Nephron (organoid): ENCODE data around the gene CASKIN1.

Experiments used
- H3K27ac Mint-ChIP-seq, 3 experiments: 2 replicates each; pipeline ENCODE4 v1.8.0; 2020; ENCODE audit warnings: mixed read lengths in 3 of 3, mild to moderate bottlenecking in 2 of 3, moderate library complexity in 1 of 3
- H3K27me3 Mint-ChIP-seq: 2 replicates; pipeline ENCODE4 v1.8.0; 2021; ENCODE audit warnings: low read depth, mild to moderate bottlenecking, moderate library complexity, mixed read lengths
- H3K36me3 Mint-ChIP-seq: 2 replicates; pipeline ENCODE4 v1.8.0; 2020; ENCODE audit warnings: low read depth, mixed read lengths
- H3K4me1 Mint-ChIP-seq: 2 replicates; pipeline ENCODE4 v1.8.0; 2020; ENCODE audit warnings: mixed read lengths
- H3K4me3 Mint-ChIP-seq, 3 experiments: 2 replicates each; pipeline ENCODE4 v1.8.0; 2020; ENCODE audit warnings: mild to moderate bottlenecking in 3 of 3, mixed read lengths in 3 of 3, moderate library complexity in 2 of 3
- H3K9me3 Mint-ChIP-seq: 2 replicates; pipeline ENCODE4 v1.8.0; 2020; ENCODE audit warnings: mixed read lengths
- TF ChIP-seq, protein P1 (sequence below), 3 experiments: fragments of 200-600 bp; sonication (generic); IDR thresholded peaks; one replicate each; pipeline ENCODE4 v1.5.0; 2021; ENCODE audit warnings: antibody characterized with exemption in 3 of 3; ENCODE audit not compliant: unreplicated experiment in 3 of 3

CASKIN1 gene

DNA sequence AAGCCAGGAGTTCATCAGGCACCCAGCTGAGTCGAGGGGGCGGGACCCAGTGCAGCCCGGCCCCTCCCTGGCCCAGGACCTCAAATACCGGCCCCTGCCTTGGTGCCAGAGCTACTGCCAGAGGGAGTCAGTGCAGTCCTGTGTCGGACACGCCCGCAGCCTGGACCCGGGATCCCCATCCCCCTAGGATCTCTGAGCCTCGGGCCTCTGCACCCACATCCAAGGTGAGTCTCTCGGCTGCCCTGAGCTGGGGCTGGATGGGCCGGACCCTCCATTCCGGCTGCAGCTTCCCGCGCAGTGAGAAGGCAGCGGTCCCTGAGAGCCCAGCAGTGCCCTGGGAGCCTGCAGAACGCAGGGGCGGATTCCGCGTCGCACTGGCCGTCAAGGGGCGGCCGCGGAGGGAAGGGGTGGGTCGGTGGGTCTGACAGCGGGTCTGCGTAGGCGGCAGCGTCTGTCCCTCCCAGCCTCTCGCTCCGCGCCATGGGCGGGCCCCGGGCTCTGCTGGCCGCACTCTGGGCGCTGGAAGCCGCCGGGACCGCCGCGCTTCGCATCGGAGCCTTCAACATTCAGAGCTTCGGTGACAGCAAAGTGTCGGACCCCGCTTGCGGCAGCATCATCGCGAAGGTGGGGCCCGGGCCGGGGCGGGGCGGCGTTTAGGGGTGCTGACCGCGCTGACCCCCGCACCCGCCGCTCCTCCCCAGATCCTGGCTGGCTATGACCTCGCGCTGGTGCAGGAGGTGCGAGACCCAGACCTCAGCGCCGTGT lies 40.1 kb upstream of the CASKIN1 start, which contains the start of gene DNASE1L2:
Gene DNASE1L2, plus strand, starts transcription at position 108 of the 765 bp plus-strand sequence. Its CDS starts 373 bp downstream, at position 481.
- Mint-ChIP-seq H3K27me3 (peaks cover 37% of the 10 kb centered on the region), H3K36me3 (no peaks in the 10 kb centered on the region), H3K4me3 (peak within 1 kb of the TSS in 1 of 3 experiments; percentile 48), H3K4me1 (no peaks in the 10 kb centered on the region), H3K27ac (no peak within 1 kb of the TSS), H3K9me3 (no peaks in the 10 kb centered on the region)
- TF ChIP-seq, protein P1, sequence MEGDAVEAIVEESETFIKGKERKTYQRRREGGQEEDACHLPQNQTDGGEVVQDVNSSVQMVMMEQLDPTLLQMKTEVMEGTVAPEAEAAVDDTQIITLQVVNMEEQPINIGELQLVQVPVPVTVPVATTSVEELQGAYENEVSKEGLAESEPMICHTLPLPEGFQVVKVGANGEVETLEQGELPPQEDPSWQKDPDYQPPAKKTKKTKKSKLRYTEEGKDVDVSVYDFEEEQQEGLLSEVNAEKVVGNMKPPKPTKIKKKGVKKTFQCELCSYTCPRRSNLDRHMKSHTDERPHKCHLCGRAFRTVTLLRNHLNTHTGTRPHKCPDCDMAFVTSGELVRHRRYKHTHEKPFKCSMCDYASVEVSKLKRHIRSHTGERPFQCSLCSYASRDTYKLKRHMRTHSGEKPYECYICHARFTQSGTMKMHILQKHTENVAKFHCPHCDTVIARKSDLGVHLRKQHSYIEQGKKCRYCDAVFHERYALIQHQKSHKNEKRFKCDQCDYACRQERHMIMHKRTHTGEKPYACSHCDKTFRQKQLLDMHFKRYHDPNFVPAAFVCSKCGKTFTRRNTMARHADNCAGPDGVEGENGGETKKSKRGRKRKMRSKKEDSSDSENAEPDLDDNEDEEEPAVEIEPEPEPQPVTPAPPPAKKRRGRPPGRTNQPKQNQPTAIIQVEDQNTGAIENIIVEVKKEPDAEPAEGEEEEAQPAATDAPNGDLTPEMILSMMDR (IDR thresholded peaks at IDR 0.05; ENCODE audit: unreplicated experiment in 3 of 3) = no peak

DNA sequence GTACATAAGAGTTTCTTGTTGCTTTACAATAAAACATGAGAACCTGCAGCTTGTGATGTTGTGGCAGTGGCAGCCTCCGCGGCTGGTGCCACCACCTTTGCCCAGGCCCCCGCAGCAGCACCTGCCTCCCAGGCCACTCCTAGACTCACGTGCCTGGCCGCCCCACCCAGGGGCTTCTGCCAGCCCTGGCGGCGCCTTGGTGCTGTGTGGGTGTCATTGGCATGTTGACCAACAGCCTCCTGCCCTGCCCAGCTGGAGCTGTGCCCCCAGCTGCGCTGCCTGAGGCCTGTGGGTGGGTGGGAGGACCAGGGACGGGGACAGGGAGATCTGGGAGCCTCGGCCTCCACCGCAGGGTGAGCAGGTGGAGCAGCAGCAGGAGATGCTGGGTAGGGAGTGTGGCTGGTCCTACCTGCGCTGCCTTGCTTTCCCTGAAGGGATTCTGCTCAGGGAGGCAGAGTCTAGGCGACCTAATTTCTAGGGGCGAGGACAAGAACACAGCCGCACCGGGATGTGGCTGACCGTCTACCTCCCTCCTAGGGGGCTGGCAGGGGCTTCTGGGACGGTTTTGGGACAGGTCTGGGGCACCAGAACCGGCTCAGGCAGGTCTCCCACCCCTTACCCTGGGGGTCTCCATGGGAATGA lies 39.4 kb upstream of the CASKIN1 start:
- no peak overlapping the region for H3K27ac Mint-ChIP-seq
- peaks cover 37% of the 10 kb centered on the region for H3K27me3 Mint-ChIP-seq
- no peaks in the 10 kb centered on the region for H3K4me1 Mint-ChIP-seq

DNA sequence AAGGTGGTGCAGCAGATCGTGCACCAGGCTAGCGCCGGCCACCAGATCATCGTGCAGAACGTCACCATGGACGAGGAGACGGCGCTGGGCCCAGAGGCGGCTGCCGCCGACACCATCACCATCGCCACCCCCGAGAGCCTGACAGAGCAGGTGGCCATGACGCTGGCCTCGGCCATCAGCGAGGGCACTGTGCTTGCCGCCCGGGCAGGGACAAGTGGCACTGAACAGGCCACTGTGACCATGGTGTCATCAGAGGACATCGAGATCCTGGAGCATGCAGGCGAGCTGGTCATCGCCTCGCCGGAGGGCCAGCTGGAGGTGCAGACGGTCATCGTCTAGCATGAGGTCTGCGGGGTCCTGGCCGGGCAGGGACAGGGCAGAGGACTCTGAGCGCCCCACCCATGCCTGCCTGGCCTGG lies 38.8 kb upstream of the CASKIN1 start:
- Mint-ChIP-seq H3K4me1 (no peaks in the 10 kb centered on the region), H3K27ac (no peak overlapping the region), H3K4me3 (no peak overlapping the region), H3K36me3 (no peaks in the 10 kb centered on the region), H3K27me3 (peaks cover 37% of the 10 kb centered on the region), H3K9me3 (no peaks in the 10 kb centered on the region)
- TF ChIP-seq, protein P1 (IDR thresholded peaks at IDR 0.05; ENCODE audit: unreplicated experiment in 3 of 3) = no peak

More for the DNA sequence above, 39.4 kb upstream of the CASKIN1 start:
- TF ChIP-seq, protein P1 (IDR thresholded peaks at IDR 0.05; ENCODE audit: unreplicated experiment in 3 of 3) = no peak
- Mint-ChIP-seq H3K4me3 (no peak overlapping the region), H3K9me3 (no peaks in the 10 kb centered on the region), H3K36me3 (no peaks in the 10 kb centered on the region)

DNA sequence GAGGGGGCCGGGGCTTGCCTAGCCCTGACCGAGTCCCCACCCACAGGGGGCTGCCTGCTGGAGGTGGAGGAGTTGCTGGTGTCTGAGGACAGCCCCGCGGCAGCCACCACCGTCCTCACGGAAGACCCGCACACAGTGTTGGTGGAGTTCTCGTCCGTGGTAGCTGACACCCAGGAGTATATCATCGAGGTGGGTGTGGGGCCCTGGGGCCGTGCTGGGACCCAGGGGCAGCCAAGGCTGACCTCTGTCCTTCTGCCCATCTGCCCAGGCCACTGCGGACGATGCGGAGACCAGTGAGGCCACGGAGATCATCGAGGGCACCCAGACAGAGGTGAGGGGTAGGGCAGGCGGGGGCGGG lies 38.4 kb upstream of the CASKIN1 start:
- TF ChIP-seq, protein P1 (IDR thresholded peaks at IDR 0.05; ENCODE audit: unreplicated experiment in 3 of 3) = no peak
- Mint-ChIP-seq H3K4me1 (no peaks in the 10 kb centered on the region), H3K27ac (no peak overlapping the region), H3K9me3 (no peaks in the 10 kb centered on the region), H3K36me3 (peaks cover 4% of the 10 kb centered on the region), H3K27me3 (peaks cover 34% of the 10 kb centered on the region), H3K4me3 (no peak overlapping the region)

DNA sequence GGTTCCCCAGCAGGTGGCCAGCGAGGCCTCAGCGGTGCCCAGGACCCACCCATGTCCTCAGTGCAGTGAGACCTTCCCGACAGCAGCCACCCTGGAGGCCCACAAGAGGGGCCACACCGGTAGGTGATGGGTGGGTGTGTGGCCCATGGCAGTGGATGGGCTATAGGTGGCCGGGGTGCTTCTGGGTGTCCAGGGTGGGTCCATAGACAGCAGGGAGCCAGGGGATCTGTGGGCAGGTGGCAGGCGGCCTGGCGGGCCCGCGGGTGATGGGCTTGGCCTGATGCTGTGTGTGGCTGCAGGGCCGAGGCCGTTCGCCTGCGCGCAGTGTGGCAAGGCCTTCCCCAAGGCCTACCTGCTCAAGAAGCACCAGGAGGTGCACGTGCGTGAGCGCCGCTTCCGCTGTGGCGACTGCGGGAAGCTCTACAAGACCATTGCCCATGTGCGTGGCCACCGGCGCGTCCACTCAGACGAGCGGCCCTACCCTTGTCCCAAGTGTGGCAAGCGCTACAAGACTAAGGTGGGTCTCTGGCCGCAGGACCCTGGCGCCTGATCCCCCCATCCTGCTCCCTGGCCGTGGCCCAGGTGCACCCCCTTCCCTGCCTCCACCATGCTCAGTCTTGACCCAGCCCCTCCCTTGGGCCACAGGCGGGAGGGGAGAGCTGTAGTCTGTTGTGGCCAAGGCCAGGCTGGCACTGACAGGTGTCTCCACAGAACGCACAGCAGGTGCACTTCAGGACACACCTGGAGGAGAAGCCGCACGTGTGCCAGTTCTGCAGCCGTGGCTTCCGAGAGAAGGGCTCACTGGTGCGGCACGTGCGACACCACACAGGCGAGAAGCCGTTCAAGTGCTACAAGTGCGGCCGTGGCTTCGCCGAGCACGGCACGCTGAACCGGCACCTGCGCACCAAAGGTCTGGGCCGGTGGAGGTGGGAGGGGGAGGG lies 37.7 kb upstream of the CASKIN1 start:
- Mint-ChIP-seq H3K4me3 (no peak overlapping the region), H3K9me3 (no peaks in the 10 kb centered on the region), H3K4me1 (no peaks in the 10 kb centered on the region), H3K27ac (no peak overlapping the region), H3K27me3 (peaks cover 29% of the 10 kb centered on the region), H3K36me3 (peaks cover 4% of the 10 kb centered on the region)
- TF ChIP-seq, protein P1 (IDR thresholded peaks at IDR 0.05; ENCODE audit: unreplicated experiment in 3 of 3) = no peak
